ENCODE data around the gene KCNJ6.
"Not testable (repeated sequence)": the region's sequence is repeated elsewhere in the genome, so short reads cannot be mapped to it uniquely, and the experiment has no call there.

KCNJ6 gene

GRCh38 chr21:37592496-37592895 lies 323.8 kb downstream of the KCNJ6 start:
- DNase-seq: no peak

- DNase-seq: not testable (repeated sequence)
These were observed 324.3 kb downstream of the KCNJ6 start for GRCh38 chr21:37591994-37592393.

GRCh38 chr21:37590836-37591235 lies 325.4 kb downstream of the KCNJ6 start:
- DNase-seq: not testable (repeated sequence)

GRCh38 chr21:37588644-37589043 lies 327.6 kb downstream of the KCNJ6 start:
- not testable (repeated sequence) for DNase-seq

- DNase-seq: no peak
These were observed 328.6 kb downstream of the KCNJ6 start for GRCh38 chr21:37587635-37588177.

GRCh38 chr21:37587203-37587602 lies 329.1 kb downstream of the KCNJ6 start:
- no peak for DNase-seq

- DNase-seq: no peak
These were observed 333.7 kb downstream of the KCNJ6 start for GRCh38 chr21:37582590-37582989.

GRCh38 chr21:37580666-37581065 lies 335.6 kb downstream of the KCNJ6 start:
- DNase-seq: no peak

- no peak for DNase-seq
These were observed 336.9 kb downstream of the KCNJ6 start for GRCh38 chr21:37579356-37579755.

- no peak for DNase-seq
These were observed 337.7 kb downstream of the KCNJ6 start for GRCh38 chr21:37578471-37579126.

GRCh38 chr21:37576929-37577328 lies 339.3 kb downstream of the KCNJ6 start:
- DNase-seq: not testable (repeated sequence)

GRCh38 chr21:37575580-37575979 lies 340.7 kb downstream of the KCNJ6 start:
- DNase-seq: no peak

GRCh38 chr21:37574751-37575150 lies 341.5 kb downstream of the KCNJ6 start:
- no peak for DNase-seq

GRCh38 chr21:37574316-37574715 lies 341.9 kb downstream of the KCNJ6 start:
- DNase-seq: no peak

- no peak for DNase-seq
These were observed 344.8 kb downstream of the KCNJ6 start for GRCh38 chr21:37571442-37571841.

GRCh38 chr21:37568916-37569315 lies 347.3 kb downstream of the KCNJ6 start:
- no peak for DNase-seq

- DNase-seq: no peak
These were observed 347.8 kb downstream of the KCNJ6 start for GRCh38 chr21:37568415-37568814.

GRCh38 chr21:37566790-37567615 lies 349.3 kb downstream of the KCNJ6 start:
- DNase-seq: no peak

- DNase-seq: no peak
These were observed 350.6 kb downstream of the KCNJ6 start for GRCh38 chr21:37565530-37566223.

- peak; percentile 62 for DNase-seq
These were observed 351.2 kb downstream of the KCNJ6 start for GRCh38 chr21:37564924-37565529.

GRCh38 chr21:37564341-37564923 lies 351.8 kb downstream of the KCNJ6 start:
- DNase-seq: peak; percentile 88

- DNase-seq: peak; percentile 93
These were observed 352.5 kb downstream of the KCNJ6 start for GRCh38 chr21:37563641-37564340.
